Stimulated activated CD8-positive, alpha-beta memory T cell treated with anti-CD3 and anti-CD28 coated beads, Interleukin-12 subunit alpha, Interleukin-12 subunit beta, amount 100 ng/mL, for 4 hours (primary cell): ENCODE data around the gene NR1I3.
"Not testable (repeated sequence)": the region's sequence is repeated elsewhere in the genome, so short reads cannot be mapped to it uniquely, and the experiment has no call there.

Experiments
- DNase-seq: peaks from one replicate; pipeline ENCODE4 v3.0.0-alpha.2; 2020; ENCODE audit warnings: low read depth

Gene NR1I3

DNA sequence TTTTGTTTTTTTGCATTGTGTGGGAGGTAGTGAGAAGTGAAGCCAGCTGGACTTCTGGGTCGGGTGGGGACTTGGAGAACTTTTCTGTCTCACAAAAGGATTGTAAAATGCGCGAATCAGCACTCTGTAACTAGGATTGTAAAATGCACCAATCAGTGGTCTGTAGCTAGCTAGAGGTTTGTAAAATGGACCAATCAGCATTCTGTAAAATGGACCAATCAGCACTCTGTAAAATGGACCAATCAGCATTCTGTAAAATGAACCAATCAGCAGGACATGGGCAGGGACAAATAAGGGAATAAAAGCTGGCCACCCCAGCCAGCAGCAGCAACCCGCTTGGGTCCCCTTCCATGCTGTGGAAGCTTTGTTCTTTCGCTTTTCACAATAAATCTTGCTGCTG is 12.1 kb upstream of the NR1I3 start:
- not testable (repeated sequence) for DNase-seq

DNA sequence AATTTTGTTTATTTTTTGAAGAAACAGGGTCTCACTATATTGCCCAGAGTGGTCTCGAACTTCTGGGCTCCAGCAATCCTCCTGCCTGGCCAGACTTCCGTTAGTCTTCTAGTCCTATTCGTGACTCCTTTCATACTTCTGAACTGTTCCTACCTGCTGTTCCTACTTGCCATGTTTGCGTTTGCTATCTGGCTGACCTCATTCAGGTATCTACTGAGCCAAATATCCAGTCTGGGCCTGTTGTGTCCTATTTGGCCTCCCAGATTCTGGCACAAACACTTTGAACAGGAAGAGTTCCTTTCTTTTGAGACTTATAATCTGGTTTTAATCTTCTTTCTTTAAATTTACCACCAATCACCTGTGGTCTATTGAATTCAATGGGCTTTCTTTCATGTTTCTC is 6.9 kb upstream of the NR1I3 start:
- DNase-seq, result no peak

DNA sequence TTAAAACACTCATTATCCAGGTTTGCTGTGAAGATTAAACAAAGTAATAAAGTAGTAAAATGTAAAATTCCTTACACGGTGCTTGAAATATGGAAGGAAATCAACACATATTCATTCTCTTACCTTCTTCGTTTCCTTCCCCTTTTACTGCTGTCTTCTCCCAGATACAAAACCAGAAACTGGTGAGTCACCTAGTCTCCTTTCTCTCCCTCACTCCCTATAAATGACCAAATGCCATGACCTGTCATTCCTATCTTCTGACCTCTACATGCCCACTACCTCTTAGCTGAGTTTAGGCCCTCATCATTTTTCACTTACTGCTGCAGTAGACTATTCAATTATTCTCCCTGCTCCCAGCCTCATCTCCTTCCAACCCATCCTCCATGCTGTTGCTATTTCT is 4.3 kb upstream of the NR1I3 start:
- DNase-seq, result no peak

DNA sequence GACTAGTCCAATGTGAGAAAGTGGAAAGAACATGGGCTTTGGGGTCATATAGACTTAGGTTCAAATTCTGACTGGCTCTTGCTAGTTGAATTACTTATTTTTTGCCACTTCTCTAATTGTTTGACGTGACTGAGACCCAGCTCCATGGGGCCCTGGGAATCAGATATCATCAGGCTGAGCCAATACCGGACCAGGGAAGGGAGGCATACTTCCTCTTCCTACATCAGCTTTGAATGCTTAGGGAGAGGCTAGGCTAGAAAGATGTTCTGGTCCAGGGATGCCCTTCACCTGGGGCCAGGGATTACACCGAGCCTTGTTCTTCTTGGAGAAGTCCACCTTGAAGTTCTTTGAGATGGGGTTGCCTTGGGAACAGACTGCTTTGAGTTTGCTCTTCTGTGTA is 3.7 kb upstream of the NR1I3 start:
- DNase-seq, result no peak

DNA sequence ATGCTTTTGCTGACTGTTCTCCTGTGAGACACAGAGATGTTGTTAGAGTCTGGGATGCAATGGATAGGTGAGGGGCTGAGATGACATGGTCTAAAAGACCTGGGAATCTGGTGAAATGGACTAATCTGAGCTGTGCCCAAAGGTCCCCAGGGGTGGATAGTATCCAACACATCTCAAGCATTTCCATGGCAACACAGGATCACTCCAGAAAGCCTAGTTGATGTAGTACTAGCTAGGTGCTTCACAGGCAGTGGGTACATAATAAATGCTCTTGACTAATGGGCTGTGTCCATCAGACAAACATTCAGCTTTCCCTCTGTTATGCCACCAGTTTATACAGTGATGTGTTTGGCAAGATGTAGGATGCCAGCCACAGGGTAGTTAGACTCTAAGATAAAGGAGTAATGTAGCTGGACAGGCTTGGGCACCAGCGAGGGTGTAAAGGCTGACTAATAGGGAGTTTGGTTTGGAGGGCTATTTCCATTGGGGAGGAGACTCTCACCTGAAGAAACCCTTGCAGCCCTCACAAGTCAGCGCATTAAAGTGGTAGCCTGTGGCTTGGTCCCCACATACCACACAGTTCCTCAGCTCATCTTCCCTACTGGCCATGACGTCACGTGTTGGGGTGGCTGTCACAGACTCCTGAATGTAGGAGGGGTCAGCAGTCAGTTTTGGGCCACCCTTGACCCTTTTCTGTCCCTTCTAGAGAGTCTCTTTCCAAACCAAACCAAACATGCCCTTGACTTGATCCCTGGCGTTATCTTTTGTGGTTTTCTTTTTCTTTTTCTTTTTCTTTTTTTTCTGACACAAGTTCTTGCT is 1.8 kb downstream of the NR1I3 start:
- DNase-seq, result no peak

DNA sequence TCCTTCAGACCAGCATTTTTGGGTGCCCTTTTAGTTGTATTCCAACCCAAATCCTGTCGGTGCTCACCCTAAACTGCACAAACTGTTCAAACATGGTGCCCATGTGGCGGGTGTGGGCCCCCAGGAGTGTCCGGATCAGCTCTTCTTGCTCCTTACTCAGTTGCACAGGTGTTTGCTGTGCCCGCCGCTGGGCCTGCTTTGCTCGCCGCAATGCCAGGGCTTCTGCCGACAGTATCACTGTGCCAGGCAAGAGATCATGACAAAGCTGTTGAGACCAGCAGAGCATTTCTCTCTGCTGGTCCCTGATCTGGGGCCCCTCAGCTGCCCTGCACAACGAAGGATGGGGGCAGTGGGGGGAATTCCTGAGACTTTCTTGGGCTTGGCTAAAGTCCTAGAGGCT is 4.9 kb downstream of the NR1I3 start:
- no peak for DNase-seq

DNA sequence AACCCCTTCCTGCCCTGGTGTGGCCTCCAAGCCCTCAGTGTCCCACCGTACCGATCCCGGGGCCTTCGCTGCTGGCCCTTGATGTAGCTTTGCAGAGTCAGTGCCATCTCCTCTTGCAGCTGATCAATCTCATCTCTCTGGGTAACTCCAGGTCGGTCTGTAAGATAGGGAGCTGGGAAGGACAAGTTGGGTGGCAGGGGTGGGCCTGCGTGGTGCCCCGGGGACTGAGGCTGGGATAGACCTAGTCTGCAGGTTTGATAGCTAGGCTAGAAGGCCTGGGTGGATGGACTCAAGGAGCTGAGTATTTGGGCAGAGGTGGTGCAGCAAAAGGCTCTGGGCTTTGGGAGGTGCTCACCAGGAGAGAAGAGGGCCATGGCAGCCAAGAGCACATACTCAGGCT is 7.2 kb downstream of the NR1I3 start:
- DNase-seq, result no peak

DNA sequence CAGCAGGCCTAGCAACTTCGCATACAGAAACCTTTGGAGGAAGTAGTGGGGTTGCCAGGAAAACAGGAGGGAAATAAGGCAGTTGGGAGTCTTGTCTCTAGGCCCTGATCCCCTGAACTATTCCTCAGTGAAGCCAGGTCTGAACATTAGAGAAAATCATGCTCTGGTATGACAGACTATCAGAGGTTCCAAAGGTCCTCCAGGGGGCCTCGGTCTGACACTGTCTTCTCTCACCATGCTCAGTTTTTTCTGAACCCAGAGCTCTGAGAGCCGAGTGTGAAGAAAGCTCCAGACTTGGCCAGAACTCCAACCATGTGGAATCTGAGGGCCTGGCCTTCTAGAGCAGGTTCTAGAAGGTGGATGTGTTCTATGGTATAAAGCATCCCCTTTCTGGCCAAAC is 8.1 kb downstream of the NR1I3 start:
- no peak for DNase-seq

DNA sequence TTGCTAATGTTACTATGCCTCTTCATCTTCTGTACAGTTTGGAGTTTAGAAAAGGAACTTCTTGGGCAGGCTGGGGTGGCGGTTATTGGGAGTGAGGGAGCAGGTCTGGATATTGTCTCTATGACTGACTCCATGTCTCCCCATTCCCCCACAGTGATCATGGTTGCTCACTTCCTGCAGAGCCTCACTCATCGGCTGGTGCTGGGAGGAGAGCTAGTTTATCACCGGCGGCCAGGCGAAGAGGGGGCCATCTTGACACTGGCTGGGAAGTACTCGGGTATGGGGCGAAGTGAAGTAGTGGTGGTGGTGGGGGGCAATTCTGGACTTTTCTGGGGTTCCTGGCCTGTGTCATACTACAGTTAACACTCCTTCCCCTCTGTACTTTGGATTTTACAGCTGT is 10.0 kb downstream of the NR1I3 start:
- DNase-seq, result no peak

DNA sequence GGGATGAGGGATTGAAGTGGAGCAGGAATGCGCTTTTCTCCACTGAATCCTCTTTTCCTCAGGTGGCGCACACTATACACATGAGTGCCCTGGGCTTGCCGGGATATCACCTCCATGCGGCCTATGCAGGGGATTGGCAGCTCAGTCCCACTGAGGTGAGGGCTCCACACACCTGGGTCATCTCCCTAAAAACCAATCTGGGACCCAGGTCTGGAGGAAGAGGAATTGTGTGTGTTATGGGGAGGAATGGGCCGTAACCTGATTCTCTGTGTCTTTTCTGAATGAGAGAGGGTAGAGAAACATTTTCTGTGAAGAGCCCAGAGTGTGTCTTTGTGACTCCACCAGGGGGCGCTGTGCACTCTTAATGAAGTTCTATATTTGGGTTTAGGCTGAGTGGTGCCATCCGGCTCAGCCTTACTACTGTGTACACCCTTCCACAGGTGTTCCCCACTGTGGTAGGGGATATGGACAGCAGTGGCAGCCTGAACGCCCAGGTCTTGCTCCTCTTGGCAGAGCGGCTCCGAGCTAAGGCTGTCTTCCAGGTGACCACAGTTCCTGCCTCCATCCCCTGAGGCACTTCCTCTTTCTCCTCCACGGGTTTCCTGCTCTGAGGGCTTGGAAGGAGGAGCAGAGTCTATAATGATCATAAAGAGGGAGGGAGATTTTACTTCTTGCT is 10.7 kb downstream of the NR1I3 start:
- DNase-seq, result peak; percentile 63

DNA sequence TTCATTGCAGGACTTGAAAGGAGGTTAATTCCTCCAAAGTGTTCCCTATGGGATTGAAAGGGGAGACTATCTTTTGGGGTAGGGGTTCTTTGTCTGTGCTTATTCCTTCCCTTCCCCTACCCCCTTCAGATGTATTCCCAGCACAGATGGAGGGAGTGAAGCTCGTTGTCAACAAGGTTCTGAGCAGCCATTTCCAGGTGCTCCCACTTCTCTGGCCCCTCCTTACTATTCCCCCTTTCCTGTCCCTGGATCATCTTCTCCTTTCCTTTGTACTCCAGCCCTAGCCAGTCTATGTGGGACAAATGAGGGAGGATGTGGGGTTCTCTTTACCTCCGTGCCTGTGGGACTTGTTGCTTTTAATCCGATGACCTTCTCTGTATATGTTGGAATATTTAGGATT is 11.2 kb downstream of the NR1I3 start:
- no peak for DNase-seq

DNA sequence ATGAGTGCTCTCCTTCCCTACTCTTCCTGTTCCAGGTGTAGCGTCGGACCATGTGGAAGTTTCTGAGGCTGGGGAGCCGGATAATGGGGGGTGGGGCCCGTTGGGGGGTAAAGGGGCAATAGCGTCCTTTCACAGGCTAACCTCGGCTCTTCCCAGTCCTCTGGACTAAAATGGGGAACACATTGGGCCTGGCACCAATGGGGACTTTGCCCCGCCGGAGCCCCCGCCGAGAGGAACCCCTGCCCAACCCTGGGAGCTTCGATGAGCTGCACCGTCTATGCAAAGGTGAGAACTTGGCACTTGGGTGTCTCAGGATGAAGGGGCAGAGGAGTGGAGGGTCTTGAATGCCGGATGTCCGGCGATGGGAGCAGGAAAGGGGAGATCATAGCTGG is 11.7 kb downstream of the NR1I3 start:
- DNase-seq, result no peak

DNA sequence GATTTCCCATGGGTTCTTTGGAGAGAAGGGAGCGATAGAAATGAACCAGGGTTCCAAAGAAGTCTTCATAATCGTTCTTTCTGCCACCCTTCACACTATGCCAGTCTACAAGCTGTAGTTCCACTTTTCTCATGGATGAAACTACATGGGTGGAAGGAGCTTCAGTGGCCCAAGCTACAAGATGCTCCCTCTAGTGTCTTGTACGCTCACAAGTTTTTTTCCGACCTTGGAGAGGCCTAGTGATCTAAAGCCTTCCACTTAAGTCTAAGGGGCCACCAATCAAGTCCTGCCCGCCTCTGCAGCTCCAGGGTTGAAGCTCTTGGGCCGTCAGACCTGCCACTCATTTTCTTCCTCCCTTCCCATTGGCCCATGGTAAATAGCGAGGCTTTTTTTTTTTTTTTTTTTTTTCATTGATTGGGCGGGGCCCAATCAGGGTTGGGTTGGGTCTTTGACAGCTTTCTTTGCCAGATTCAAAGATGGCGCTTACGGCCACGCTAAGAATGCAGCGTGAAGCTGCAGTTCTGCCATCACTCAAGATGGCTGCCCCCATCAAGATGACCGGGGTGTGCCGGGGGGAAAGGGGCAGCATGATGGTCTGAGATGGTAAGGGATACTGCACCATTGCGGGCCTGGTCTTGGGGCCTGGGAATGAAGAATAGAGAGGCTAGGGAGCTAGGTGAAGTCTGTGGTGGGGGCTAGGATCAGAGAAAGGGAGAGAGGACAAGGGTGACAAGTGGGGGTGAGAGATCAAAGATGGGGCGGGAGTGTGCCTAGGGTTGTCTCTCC is 12.3 kb downstream of the NR1I3 start, which contains the start of gene TOMM40L:
Gene TOMM40L (plus strand): TSS at position 527 of the 786 bp plus-strand sequence. CDS start 430 bp downstream, outside the sequence.
- peak; percentile 73 for DNase-seq

DNA sequence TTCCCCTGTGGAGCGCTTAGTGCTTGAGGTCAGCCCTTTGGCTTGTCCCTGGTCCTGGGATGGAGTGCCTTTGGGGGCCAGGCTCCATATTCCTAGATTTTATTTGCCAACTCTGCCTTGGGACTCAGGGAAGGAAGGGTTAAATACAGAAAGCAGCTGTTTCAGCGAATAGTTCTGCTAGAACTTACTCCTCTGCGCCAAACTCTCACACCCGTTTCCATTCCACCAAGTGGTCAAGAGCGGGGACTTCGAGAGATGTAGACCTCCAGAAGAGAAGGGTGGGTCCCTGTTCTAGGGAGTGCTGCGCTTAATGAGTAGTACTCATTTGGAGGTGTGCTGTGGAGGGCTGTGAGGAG is 12.8 kb downstream of the NR1I3 start:
- no peak for DNase-seq

DNA sequence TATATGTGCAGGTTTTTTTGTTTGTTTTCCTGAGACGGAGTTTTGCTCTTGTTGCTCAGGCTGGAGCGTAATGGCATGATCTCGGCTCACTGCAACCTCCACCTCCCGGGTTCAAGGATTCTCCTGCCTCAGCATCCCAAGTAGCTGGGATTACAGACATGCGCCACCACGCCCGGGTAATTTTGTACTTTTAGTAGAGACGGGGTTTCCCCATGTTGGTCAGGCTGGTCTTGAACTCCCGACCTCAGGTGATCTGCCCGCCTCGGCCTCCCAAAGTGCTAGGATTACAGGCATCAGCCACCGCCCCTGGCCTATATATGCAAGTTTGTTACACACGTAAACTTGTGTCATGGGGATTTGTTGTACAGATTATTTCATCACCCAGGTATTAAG is 13.3 kb downstream of the NR1I3 start:
- DNase-seq, result not testable (repeated sequence)

DNA sequence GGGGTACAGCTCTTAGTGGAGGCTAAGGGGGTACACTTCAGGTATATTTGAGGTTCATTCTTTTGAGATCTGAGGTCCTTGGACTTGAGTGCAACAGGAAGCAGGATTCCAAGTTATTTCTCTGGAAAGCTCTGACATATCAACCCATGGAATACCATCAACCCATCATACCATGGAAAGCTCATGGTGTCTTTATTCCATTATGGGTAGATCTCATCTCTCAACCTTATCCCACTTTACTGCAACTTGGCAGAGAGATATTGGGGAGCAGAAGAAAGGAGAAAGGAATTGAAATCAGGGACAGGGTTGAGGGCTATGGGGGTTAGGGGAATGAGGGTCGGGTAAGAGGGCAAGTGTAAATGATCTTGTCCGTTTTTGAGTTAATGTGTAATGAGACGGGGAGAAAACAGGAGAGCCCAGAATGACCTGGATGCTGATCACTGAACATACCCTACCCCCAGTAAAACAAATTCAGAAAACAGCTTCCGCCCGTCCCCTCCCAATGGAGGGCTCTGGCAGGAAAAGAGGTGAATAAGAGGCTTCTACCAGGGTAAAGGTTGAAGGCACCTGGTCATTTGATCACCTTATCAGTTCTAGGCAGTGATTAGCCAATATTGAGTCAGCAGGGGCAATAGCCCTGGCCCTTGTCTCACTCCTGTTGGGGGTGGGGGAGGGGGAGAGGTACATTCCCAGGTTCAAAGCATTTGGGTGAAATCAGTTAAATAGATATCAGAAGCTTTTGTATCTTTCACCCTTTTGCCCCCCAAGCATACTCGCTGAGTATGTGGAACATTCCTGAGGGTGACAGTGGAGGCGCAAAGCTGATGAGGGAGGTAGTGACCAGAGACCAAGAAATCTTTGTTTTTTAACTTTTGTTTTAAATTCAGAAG is 14.0 kb downstream of the NR1I3 start:
- DNase-seq, result no peak

DNA sequence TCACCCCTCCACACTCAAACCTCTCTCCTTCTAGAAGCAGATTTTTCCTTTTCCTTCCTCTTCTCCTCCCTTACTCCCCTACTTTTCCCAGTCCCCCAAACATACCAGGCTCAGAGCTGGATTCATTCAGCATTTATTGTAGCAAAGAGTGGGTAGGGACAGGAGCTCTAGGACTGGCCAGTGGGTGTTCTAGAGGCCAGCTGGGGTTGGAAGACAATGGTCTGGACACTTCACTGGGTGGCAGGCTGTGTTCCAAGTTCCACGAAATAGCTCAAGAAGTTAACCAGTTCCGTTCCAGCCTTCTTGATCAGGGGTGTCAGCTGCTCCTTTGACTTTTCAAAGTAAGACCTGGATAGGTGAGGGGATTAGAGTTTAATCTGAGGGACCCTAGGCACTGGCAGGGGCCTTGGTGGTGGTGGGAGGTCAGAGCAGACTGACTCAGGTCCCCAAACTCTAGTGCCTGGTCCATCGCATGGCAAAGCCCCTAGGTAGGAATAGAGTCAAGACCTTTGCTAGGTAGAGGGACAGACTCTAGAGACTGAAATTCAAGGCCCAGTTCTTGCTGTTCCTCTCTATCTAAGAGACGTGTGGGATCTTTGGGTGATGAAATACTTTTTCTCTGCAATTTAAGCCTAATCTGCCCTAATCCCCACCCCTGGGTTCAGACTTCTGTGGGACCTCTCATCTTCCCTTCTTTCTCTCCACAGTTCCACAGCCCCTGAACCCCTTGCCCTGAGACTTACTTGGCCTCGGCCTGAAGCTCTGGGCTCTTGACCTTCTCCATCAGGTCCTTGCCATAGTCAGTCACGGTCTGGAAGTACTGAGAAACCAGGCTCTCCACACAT is 15.6 kb downstream of the NR1I3 start:
- no peak for DNase-seq

DNA sequence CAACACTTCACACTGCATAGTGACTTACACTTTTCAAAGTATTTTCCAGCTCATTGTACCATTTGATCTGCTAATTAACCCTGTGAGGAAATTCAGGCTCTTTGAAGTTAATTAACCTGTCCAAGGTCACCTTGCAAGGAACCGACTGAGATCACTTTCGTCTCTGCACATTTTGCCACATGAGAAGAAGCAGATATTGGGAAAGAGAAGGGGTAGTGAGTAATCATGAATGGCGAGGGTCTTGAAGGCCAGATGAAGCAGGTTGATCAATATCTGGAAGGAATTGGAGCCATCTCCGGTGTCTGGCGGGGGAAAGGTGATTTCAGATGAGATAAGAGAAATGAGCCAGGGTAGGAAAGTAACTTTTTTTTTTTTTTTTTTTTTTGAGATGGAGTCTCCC is 18.0 kb downstream of the NR1I3 start:
- no peak for DNase-seq

DNA sequence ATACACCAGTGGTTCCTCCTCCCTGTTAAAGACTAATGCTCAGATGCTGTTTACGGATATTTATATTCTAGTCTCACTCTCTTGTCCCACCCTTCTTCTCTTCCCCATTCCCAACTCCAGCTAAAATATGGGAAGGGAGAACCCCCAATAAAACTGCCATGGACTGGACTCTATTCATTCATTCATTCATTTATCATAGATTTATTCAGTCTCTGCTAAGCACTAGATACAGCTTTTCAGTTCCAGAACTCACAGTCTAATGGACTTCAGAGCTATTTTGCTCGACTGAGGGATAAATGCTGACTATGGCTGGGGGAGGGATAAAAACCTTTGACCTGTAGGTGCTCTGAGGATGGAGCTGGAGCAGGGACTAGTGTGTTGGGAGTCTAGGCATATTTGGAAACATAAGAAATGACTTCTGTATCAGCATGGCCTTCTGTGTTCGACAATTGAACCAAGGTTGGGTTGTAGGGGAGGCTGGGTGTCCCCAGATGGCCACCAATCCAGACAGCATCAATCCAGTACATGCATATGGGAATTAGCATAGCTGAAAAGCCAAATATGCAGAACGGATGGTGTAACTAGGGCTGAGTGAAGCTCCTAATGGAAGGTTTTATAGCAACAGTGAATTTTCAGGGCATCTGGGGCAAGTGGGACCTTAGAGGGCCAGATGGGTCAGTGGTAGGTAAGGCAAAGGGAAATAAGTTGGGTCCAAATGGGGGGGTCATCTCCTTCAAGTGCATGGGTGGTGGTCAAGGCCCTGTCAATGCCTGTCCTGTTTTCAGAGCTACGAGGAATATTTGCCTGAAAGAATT is 18.7 kb downstream of the NR1I3 start:
- no peak for DNase-seq
